Caco-2 (cell line): ENCODE results near the gene LECT2. TPM values are rescaled to one million over a fixed set of nuclear protein-coding genes. Genes with fewer than 3 reads are reported as not detected.

Experiments
- BruUV-seq: library from RNA; stranded (reverse); fragments of 400-500 nt; replicated peaks from 2 replicates; lab custom pipeline; 2021; lab: Mats Ljungman, UMichigan
- CTCF ChIA-PET: fragments of 300-600 bp; sonication (Branson Sonifier 250); formaldehyde crosslinking; loops from one replicate; lab custom pipeline; 2022; ENCODE audit warnings: antibody characterized with exemption; lab: Charles Lee
- POLR2A ChIA-PET: fragments of 300-600 bp; sonication (Branson Sonifier 250); formaldehyde crosslinking; loops from one replicate; lab custom pipeline; 2022; ENCODE audit warnings: antibody characterized with exemption; lab: Charles Lee
- DNase-seq, 2 experiments: peaks; one replicate each; pipeline versions ENCODE4 v3.0.0 to v3.0.0-alpha.2; 2020 to 2022
- H3K27me3 ChIP-seq: replicated peaks from 2 replicates; pipeline ENCODE4 v1.6.0; 2011; ENCODE audit warnings: low read length; ENCODE audit not compliant: control insufficient read depth, insufficient read depth
- H3K36me3 ChIP-seq: 2 replicates; pipeline ENCODE4 v1.5.1; 2011; ENCODE audit warnings: low read length; ENCODE audit not compliant: control insufficient read depth, insufficient read depth
- H3K4me1 ChIP-seq: fragments of 250-450 bp; sonication (Bioruptor Pico); 2 replicates; pipeline ENCODE4 v1.5.1; 2020; ENCODE audit warnings: mild to moderate bottlenecking
- H3K4me3 ChIP-seq: 2 replicates; pipeline ENCODE4 v1.5.1; 2011; ENCODE audit warnings: low read depth, mild to moderate bottlenecking, control low read depth, low read length
- H3K9me3 ChIP-seq: fragments of 250-450 bp; sonication (Bioruptor Pico); 2 replicates; pipeline ENCODE4 v1.5.1; 2020; ENCODE audit warnings: mild to moderate bottlenecking, moderate library complexity
- H3K27ac Mint-ChIP-seq: one replicate; pipeline ENCODE4 v1.8.0; 2022; ENCODE audit warnings: mixed read lengths; ENCODE audit not compliant: unreplicated experiment
- H3K27me3 Mint-ChIP-seq: one replicate; pipeline ENCODE4 v1.8.0; 2022; ENCODE audit warnings: mixed read lengths; ENCODE audit not compliant: insufficient read depth, unreplicated experiment
- H3K36me3 Mint-ChIP-seq: one replicate; pipeline ENCODE4 v1.8.0; 2022; ENCODE audit warnings: mild to moderate bottlenecking, mixed read lengths; ENCODE audit not compliant: insufficient read depth, unreplicated experiment
- H3K4me1 Mint-ChIP-seq: one replicate; pipeline ENCODE4 v1.8.0; 2022; ENCODE audit warnings: low read depth, mixed read lengths; ENCODE audit not compliant: unreplicated experiment
- H3K4me3 Mint-ChIP-seq: one replicate; pipeline ENCODE4 v1.8.0; 2022; ENCODE audit warnings: mild to moderate bottlenecking, moderate library complexity, mixed read lengths; ENCODE audit not compliant: unreplicated experiment
- H3K9me3 Mint-ChIP-seq: one replicate; pipeline ENCODE4 v1.8.0; 2022; ENCODE audit warnings: mixed read lengths; ENCODE audit not compliant: unreplicated experiment
- intact Hi-C: fragments of 100-400 bp; cut with micrococcal nuclease; formaldehyde crosslinking; loops from one replicate; pipeline ENCODE4 v1.10.0; 2022; ENCODE audit not compliant: unreplicated experiment
- total RNA-seq: library from RNA; stranded (reverse); gene quantifications from 2 replicates; pipeline ENCODE4 v1.2.3, GENCODE V29; 2022
- TF ChIP-seq, protein P1 (sequence below), 2 experiments: fragments of 200-600 bp in 1 of 2; IDR thresholded peaks; 1 replicate in 1 of 2; 2 replicates in 1 of 2; pipeline versions ENCODE4 v1.5.1 to v1.8.0; 2011 to 2022; ENCODE audit warnings: antibody characterized with exemption in 1 of 2, control low read depth in 1 of 2, inconsistent platforms in 1 of 2, low read depth in 1 of 2, low read length in 1 of 2, mild to moderate bottlenecking in 1 of 2, moderate library complexity in 1 of 2; ENCODE audit not compliant: insufficient read depth in 1 of 2, severe bottlenecking in 1 of 2, unreplicated experiment in 1 of 2

Gene LECT2
- total RNA-seq, 1 experiment from 2014 or later = 0.70 TPM

DNA sequence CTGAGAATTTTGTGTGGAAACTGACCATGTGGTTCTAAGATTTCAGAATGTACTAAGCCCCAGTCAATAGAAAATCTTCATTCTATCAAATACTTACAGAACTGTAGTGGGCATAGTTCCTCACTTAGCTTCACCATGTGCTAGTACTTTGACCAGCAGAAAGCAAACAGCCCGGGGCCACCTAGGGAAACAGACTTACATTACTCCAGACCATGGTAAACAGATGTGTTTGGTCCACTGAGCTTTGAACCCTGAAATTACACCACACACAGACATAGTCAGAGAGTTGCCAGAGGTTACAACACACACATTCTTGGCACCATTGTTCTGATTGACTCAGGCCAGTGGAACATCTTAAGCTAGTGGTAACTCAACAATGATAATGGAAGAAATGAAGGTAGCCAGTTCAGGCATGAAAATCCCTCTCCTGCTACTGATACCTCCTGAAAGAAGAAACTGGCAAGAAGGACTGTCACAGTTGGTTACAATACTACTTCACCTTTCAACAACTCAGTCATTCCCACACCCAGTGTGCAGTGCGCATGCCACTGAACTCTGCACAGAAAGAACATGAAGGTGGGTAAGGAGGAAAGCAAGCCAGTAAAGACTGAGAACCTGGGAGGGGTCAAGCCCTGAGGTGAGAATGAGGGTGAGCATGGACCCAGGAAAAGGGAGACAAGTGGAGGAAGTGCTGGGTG is 18.7 kb upstream of the LECT2 start:
- TF ChIP-seq, protein P1, sequence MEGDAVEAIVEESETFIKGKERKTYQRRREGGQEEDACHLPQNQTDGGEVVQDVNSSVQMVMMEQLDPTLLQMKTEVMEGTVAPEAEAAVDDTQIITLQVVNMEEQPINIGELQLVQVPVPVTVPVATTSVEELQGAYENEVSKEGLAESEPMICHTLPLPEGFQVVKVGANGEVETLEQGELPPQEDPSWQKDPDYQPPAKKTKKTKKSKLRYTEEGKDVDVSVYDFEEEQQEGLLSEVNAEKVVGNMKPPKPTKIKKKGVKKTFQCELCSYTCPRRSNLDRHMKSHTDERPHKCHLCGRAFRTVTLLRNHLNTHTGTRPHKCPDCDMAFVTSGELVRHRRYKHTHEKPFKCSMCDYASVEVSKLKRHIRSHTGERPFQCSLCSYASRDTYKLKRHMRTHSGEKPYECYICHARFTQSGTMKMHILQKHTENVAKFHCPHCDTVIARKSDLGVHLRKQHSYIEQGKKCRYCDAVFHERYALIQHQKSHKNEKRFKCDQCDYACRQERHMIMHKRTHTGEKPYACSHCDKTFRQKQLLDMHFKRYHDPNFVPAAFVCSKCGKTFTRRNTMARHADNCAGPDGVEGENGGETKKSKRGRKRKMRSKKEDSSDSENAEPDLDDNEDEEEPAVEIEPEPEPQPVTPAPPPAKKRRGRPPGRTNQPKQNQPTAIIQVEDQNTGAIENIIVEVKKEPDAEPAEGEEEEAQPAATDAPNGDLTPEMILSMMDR (IDR thresholded peaks at IDR 0.05; ENCODE audit: insufficient read depth in 1 of 2, low read depth in 1 of 2, low read length in 1 of 2, severe bottlenecking in 1 of 2, unreplicated experiment in 1 of 2) = no peak
- no TSS peak for BruUV-seq
- POLR2A ChIA-PET = no interaction called here
- Histone ChIP-seq H3K4me3 (no peak overlapping the region), H3K36me3 (no peaks in the 10 kb centered on the region), H3K9me3 (no peaks in the 10 kb centered on the region), H3K4me1 (peaks cover 20% of the 10 kb centered on the region), H3K27me3 (no peaks in the 10 kb centered on the region)
- H3K27ac Mint-ChIP-seq = no peak overlapping the region
- peaks cover 12% of the 10 kb centered on the region for H3K9me3 Mint-ChIP-seq
- CTCF ChIA-PET = interaction anchor here (0.7 to 1.2 kb wide), 4 partner anchors 22 to 357 kb away, joined by 3 to 4 read pairs (median 4); no protein-coding TSS in a partner anchor
- H3K36me3 Mint-ChIP-seq = no peaks in the 10 kb centered on the region
- H3K4me3 Mint-ChIP-seq = no peak overlapping the region
- DNase-seq = peak; percentile 81 to 84
- H3K27me3 Mint-ChIP-seq = no peaks in the 10 kb centered on the region
- intact Hi-C loops = no loop called here
- H3K4me1 Mint-ChIP-seq = no peaks in the 10 kb centered on the region

DNA sequence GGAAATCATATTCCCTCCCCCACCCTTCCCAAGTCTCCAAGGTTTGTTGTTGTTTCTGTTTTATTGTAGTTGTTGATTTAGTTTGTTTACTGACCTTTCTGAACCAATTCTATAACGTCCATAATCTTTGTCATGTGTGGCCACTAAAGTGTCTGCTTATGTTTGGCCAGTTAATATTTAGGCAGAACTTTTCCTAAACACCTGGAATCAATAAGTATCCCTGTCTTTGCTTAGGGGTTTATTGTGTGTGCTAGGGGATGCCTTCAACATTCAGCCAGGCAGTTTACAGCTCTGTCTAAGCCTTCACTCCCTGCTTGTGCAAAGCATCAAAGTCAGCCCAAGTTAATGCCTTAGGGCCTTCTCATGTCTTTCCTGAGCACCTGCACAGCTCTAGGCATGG is 16.9 kb upstream of the LECT2 start:
- Mint-ChIP-seq H3K4me1 (no peaks in the 10 kb centered on the region), H3K4me3 (no peak overlapping the region), H3K27me3 (no peaks in the 10 kb centered on the region), H3K36me3 (no peaks in the 10 kb centered on the region), H3K9me3 (peaks cover 12% of the 10 kb centered on the region), H3K27ac (no peak overlapping the region)
- Histone ChIP-seq H3K27me3 (no peaks in the 10 kb centered on the region), H3K36me3 (no peaks in the 10 kb centered on the region), H3K4me1 (peaks cover 20% of the 10 kb centered on the region), H3K4me3 (no peak overlapping the region), H3K9me3 (no peaks in the 10 kb centered on the region)
- ChIA-PET POLR2A (no interaction called here), CTCF (interaction anchor here (1.4 kb wide), 1 partner anchor 20 kb away, joined by 4 read pairs; no protein-coding TSS in a partner anchor)
- no TSS peak for BruUV-seq
- TF ChIP-seq, protein P1 (IDR thresholded peaks at IDR 0.05; ENCODE audit: insufficient read depth in 1 of 2, low read depth in 1 of 2, low read length in 1 of 2, severe bottlenecking in 1 of 2, unreplicated experiment in 1 of 2) = no peak
- DNase-seq = peak; percentile 42
- intact Hi-C loops = loop anchor here (1.0 kb wide), 1 partner anchor 20 kb away; no protein-coding TSS in a partner anchor

DNA sequence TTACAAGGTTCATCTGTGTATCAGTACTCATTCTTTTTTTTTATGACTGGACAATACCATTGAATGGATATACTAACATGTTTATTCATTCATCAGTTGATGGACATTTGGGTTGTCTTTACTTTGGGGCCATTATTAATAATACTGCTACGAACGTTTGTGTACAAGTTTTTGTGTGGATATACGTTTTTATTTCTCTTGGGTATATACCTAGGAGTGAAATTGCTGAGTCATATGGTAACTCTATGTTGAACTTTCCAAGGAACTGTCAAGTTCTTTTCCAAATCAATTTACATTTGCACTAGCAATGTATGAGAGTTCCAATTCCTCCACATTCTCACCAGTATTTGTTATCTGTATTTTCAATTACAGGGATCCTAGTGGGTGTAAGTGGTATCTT is 12.0 kb upstream of the LECT2 start:
- H3K4me1 Mint-ChIP-seq = no peaks in the 10 kb centered on the region
- H3K36me3 Mint-ChIP-seq = no peaks in the 10 kb centered on the region
- H3K9me3 ChIP-seq = no peaks in the 10 kb centered on the region
- ChIA-PET CTCF (no interaction called here), POLR2A (no interaction called here)
- no peak overlapping the region for H3K27ac Mint-ChIP-seq
- H3K4me3 Mint-ChIP-seq = no peak overlapping the region
- peaks cover 3% of the 10 kb centered on the region; the same call in 1 of the 2 replicates for H3K4me1 ChIP-seq
- TF ChIP-seq, protein P1 (IDR thresholded peaks at IDR 0.05; ENCODE audit: insufficient read depth in 1 of 2, low read depth in 1 of 2, low read length in 1 of 2, severe bottlenecking in 1 of 2, unreplicated experiment in 1 of 2) = no peak
- no peaks in the 10 kb centered on the region for H3K27me3 ChIP-seq
- no peaks in the 10 kb centered on the region for H3K36me3 ChIP-seq
- BruUV-seq = no TSS peak
- no peak for DNase-seq
- intact Hi-C loops = no loop called here
- H3K9me3 Mint-ChIP-seq = peaks cover 12% of the 10 kb centered on the region
- H3K4me3 ChIP-seq = no peak overlapping the region
- H3K27me3 Mint-ChIP-seq = no peaks in the 10 kb centered on the region
